Activated naive CD4-positive, alpha-beta T cell treated with anti-CD3 and anti-CD28 coated beads for 36 hours (primary cell): ENCODE measurements around the gene FIGN. TPM values are rescaled to one million over a fixed set of nuclear protein-coding genes. Genes with fewer than 3 reads are reported as not detected.

Experiments used
- CTCF ChIA-PET: fragments of 350-600 bp; sonication (Branson Sonifier 250); formaldehyde crosslinking; loops from one replicate; lab custom pipeline; 2021; ENCODE audit warnings: antibody characterized with exemption; lab: Charles Lee
- DNase-seq: peaks from one replicate; pipeline ENCODE4 v3.0.0-alpha.2; 2020
- H3K27ac Mint-ChIP-seq: one replicate; pipeline ENCODE4 v1.8.0; 2021; ENCODE audit warnings: mild to moderate bottlenecking, mixed read lengths
- H3K27me3 Mint-ChIP-seq: one replicate; pipeline ENCODE4 v1.8.0; 2021; ENCODE audit warnings: low read depth, mixed read lengths
- H3K36me3 Mint-ChIP-seq: one replicate; pipeline ENCODE4 v1.8.0; 2021; ENCODE audit warnings: low read depth, mixed read lengths
- H3K4me1 Mint-ChIP-seq: one replicate; pipeline ENCODE4 v1.8.0; 2021; ENCODE audit warnings: low read depth, mixed read lengths
- H3K4me3 Mint-ChIP-seq: one replicate; pipeline ENCODE4 v1.8.0; 2021; ENCODE audit warnings: mild to moderate bottlenecking, moderate library complexity, mixed read lengths
- H3K9me3 Mint-ChIP-seq: one replicate; pipeline ENCODE4 v1.8.0; 2021; ENCODE audit warnings: mixed read lengths
- intact Hi-C: fragments of 100-400 bp; cut with micrococcal nuclease; formaldehyde crosslinking; loops from one replicate; pipeline ENCODE4 v1.15.1; 2023
- total RNA-seq, 2 experiments: library from RNA; stranded (reverse); gene quantifications; one replicate each; pipeline ENCODE4 v1.2.3, GENCODE V29; 2021

The FIGN gene
- total RNA-seq, 2 experiments from 2014 or later = not detected

GRCh38 chr2:163641986-163642385, 93.8 kb downstream of the FIGN start:
- no peaks in the 10 kb centered on the region for H3K27me3 Mint-ChIP-seq
- H3K36me3 Mint-ChIP-seq = no peaks in the 10 kb centered on the region
- CTCF ChIA-PET = no interaction called here
- H3K4me3 Mint-ChIP-seq = no peak overlapping the region
- H3K27ac Mint-ChIP-seq = no peak overlapping the region
- H3K9me3 Mint-ChIP-seq = no peaks in the 10 kb centered on the region
- no peaks in the 10 kb centered on the region for H3K4me1 Mint-ChIP-seq
- DNase-seq = no peak
- intact Hi-C loops = no loop called here

GRCh38 chr2:163640542-163641193, 95.1 kb downstream of the FIGN start:
- CTCF ChIA-PET = no interaction called here
- DNase-seq = no peak
- no peaks in the 10 kb centered on the region for H3K4me1 Mint-ChIP-seq
- H3K27ac Mint-ChIP-seq = no peak overlapping the region
- H3K4me3 Mint-ChIP-seq = no peak overlapping the region
- intact Hi-C loops = no loop called here
- no peaks in the 10 kb centered on the region for H3K27me3 Mint-ChIP-seq
- no peaks in the 10 kb centered on the region for H3K9me3 Mint-ChIP-seq
- no peaks in the 10 kb centered on the region for H3K36me3 Mint-ChIP-seq

GRCh38 chr2:163637871-163638270, 97.9 kb downstream of the FIGN start:
- H3K4me3 Mint-ChIP-seq = no peak overlapping the region
- peaks cover 2% of the 10 kb centered on the region for H3K9me3 Mint-ChIP-seq
- intact Hi-C loops = no loop called here
- H3K27ac Mint-ChIP-seq = no peak overlapping the region
- no peaks in the 10 kb centered on the region for H3K4me1 Mint-ChIP-seq
- no peak for DNase-seq
- no peaks in the 10 kb centered on the region for H3K36me3 Mint-ChIP-seq
- CTCF ChIA-PET = no interaction called here
- H3K27me3 Mint-ChIP-seq = no peaks in the 10 kb centered on the region

GRCh38 chr2:163633291-163633690, 102.5 kb downstream of the FIGN start:
- Mint-ChIP-seq H3K27me3 (no peaks in the 10 kb centered on the region), H3K4me3 (no peak overlapping the region), H3K36me3 (no peaks in the 10 kb centered on the region), H3K4me1 (no peaks in the 10 kb centered on the region), H3K27ac (no peak overlapping the region), H3K9me3 (peaks cover 2% of the 10 kb centered on the region)
- intact Hi-C loops = no loop called here
- no peak for DNase-seq
- CTCF ChIA-PET = no interaction called here

GRCh38 chr2:163630836-163631235, 105.0 kb downstream of the FIGN start:
- H3K36me3 Mint-ChIP-seq = no peaks in the 10 kb centered on the region
- intact Hi-C loops = no loop called here
- CTCF ChIA-PET = no interaction called here

GRCh38 chr2:163626639-163627109, 109.1 kb downstream of the FIGN start:
- CTCF ChIA-PET = no interaction called here
- Mint-ChIP-seq H3K36me3 (no peaks in the 10 kb centered on the region), H3K9me3 (no peaks in the 10 kb centered on the region), H3K4me1 (no peaks in the 10 kb centered on the region), H3K27me3 (no peaks in the 10 kb centered on the region), H3K27ac (no peak overlapping the region), H3K4me3 (no peak overlapping the region)
- DNase-seq = no peak
- intact Hi-C loops = loop anchor here (10.0 kb wide), 1 partner anchor 442 kb away; no protein-coding TSS in a partner anchor

More at GRCh38 chr2:163630836-163631235, 105.0 kb downstream of the FIGN start:
- H3K4me3 Mint-ChIP-seq = no peak overlapping the region
- DNase-seq = no peak
- no peaks in the 10 kb centered on the region for H3K27me3 Mint-ChIP-seq
- H3K4me1 Mint-ChIP-seq = no peaks in the 10 kb centered on the region
- peaks cover 2% of the 10 kb centered on the region for H3K9me3 Mint-ChIP-seq
- H3K27ac Mint-ChIP-seq = no peak overlapping the region

GRCh38 chr2:163626208-163626607, 109.6 kb downstream of the FIGN start:
- CTCF ChIA-PET = no interaction called here

GRCh38 chr2:163625632-163626031, 110.2 kb downstream of the FIGN start:
- no peaks in the 10 kb centered on the region for H3K36me3 Mint-ChIP-seq
- no peaks in the 10 kb centered on the region for H3K9me3 Mint-ChIP-seq
- H3K4me3 Mint-ChIP-seq = no peak overlapping the region
- H3K27ac Mint-ChIP-seq = no peak overlapping the region
- CTCF ChIA-PET = no interaction called here
- intact Hi-C loops = loop anchor here (10.0 kb wide), 1 partner anchor 441 kb away; no protein-coding TSS in a partner anchor
- DNase-seq = no peak
- H3K27me3 Mint-ChIP-seq = no peaks in the 10 kb centered on the region
- H3K4me1 Mint-ChIP-seq = no peaks in the 10 kb centered on the region

More at GRCh38 chr2:163626208-163626607, 109.6 kb downstream of the FIGN start:
- no peaks in the 10 kb centered on the region for H3K27me3 Mint-ChIP-seq
- DNase-seq = no peak
- H3K4me1 Mint-ChIP-seq = no peaks in the 10 kb centered on the region
- no peak overlapping the region for H3K27ac Mint-ChIP-seq
- no peaks in the 10 kb centered on the region for H3K36me3 Mint-ChIP-seq
- intact Hi-C loops = loop anchor here (10.0 kb wide), 1 partner anchor 441 kb away; no protein-coding TSS in a partner anchor
- H3K9me3 Mint-ChIP-seq = no peaks in the 10 kb centered on the region
- no peak overlapping the region for H3K4me3 Mint-ChIP-seq

- intact Hi-C loops = loop anchor here (10.0 kb wide), 1 partner anchor 437 kb away; no protein-coding TSS in a partner anchor
- Mint-ChIP-seq H3K9me3 (no peaks in the 10 kb centered on the region), H3K4me3 (no peak overlapping the region), H3K27me3 (no peaks in the 10 kb centered on the region), H3K36me3 (no peaks in the 10 kb centered on the region), H3K4me1 (no peaks in the 10 kb centered on the region), H3K27ac (no peak overlapping the region)
- DNase-seq = no peak
- CTCF ChIA-PET = no interaction called here
These were observed 114.3 kb downstream of the FIGN start for GRCh38 chr2:163621445-163622004.

GRCh38 chr2:163617517-163617916, 118.3 kb downstream of the FIGN start:
- CTCF ChIA-PET = no interaction called here
- no peak for DNase-seq
- intact Hi-C loops = no loop called here
- H3K9me3 Mint-ChIP-seq = no peaks in the 10 kb centered on the region
- no peak overlapping the region for H3K4me3 Mint-ChIP-seq
- H3K36me3 Mint-ChIP-seq = no peaks in the 10 kb centered on the region
- H3K27me3 Mint-ChIP-seq = no peaks in the 10 kb centered on the region
- no peak overlapping the region for H3K27ac Mint-ChIP-seq
- no peaks in the 10 kb centered on the region for H3K4me1 Mint-ChIP-seq

GRCh38 chr2:163613266-163613731, 122.5 kb downstream of the FIGN start:
- intact Hi-C loops = no loop called here

GRCh38 chr2:163612332-163612731, 123.5 kb downstream of the FIGN start:
- H3K9me3 Mint-ChIP-seq = no peaks in the 10 kb centered on the region
- intact Hi-C loops = no loop called here
- CTCF ChIA-PET = no interaction called here

More at GRCh38 chr2:163613266-163613731, 122.5 kb downstream of the FIGN start:
- no peak overlapping the region for H3K4me3 Mint-ChIP-seq
- no peak overlapping the region for H3K27ac Mint-ChIP-seq
- no peaks in the 10 kb centered on the region for H3K4me1 Mint-ChIP-seq
- H3K27me3 Mint-ChIP-seq = no peaks in the 10 kb centered on the region
- no peaks in the 10 kb centered on the region for H3K9me3 Mint-ChIP-seq
- no peak for DNase-seq
- H3K36me3 Mint-ChIP-seq = no peaks in the 10 kb centered on the region
- CTCF ChIA-PET = no interaction called here

GRCh38 chr2:163611557-163611906, 124.3 kb downstream of the FIGN start:
- intact Hi-C loops = no loop called here
- Mint-ChIP-seq H3K9me3 (no peaks in the 10 kb centered on the region), H3K4me1 (no peaks in the 10 kb centered on the region), H3K27me3 (no peaks in the 10 kb centered on the region), H3K27ac (no peak overlapping the region), H3K4me3 (no peak overlapping the region), H3K36me3 (no peaks in the 10 kb centered on the region)
- DNase-seq = no peak
- CTCF ChIA-PET = no interaction called here

More at GRCh38 chr2:163612332-163612731, 123.5 kb downstream of the FIGN start:
- Mint-ChIP-seq H3K27me3 (no peaks in the 10 kb centered on the region), H3K27ac (no peak overlapping the region), H3K4me1 (no peaks in the 10 kb centered on the region), H3K36me3 (no peaks in the 10 kb centered on the region), H3K4me3 (no peak overlapping the region)
- DNase-seq = no peak
